RWPE2 (cell line): ENCODE measurements around the gene WRAP73.
"Not testable (repeated sequence)": the region's sequence is repeated elsewhere in the genome, so short reads cannot be mapped to it uniquely, and the experiment has no call there.

ENCODE experiments used
- ATAC-seq: fragments of 200-7000 bp; cut with Tn5 transposase; 3 replicates; pipeline ENCODE4 v1.9.1; 2021; ENCODE audit warnings: low read depth
- DNase-seq: peaks from one replicate; pipeline ENCODE4 v3.0.0-alpha.2; 2020; ENCODE audit warnings: low spot score
- H3K27ac ChIP-seq: fragments of 450-650 bp; 2 replicates; pipeline ENCODE4 v1.5.1; 2017; ENCODE audit warnings: mild to moderate bottlenecking; ENCODE audit not compliant: poor library complexity, severe bottlenecking
- H3K27me3 ChIP-seq: fragments of 250-450 bp; sonication (Bioruptor Pico); 2 replicates; pipeline ENCODE4 v1.5.1; 2021; ENCODE audit warnings: mild to moderate bottlenecking, moderate library complexity; ENCODE audit not compliant: insufficient read depth, poor library complexity, severe bottlenecking
- H3K36me3 ChIP-seq: fragments of 250-450 bp; sonication (Bioruptor Pico); 2 replicates; pipeline ENCODE4 v1.5.1; 2020; ENCODE audit warnings: low read depth, mild to moderate bottlenecking, moderate library complexity
- H3K4me1 ChIP-seq: fragments of 250-450 bp; sonication (Bioruptor Pico); 2 replicates; pipeline ENCODE4 v1.5.1; 2021; ENCODE audit warnings: mild to moderate bottlenecking, moderate library complexity; ENCODE audit not compliant: insufficient read depth, poor library complexity, severe bottlenecking
- H3K4me3 ChIP-seq: fragments of 250-450 bp; sonication (Bioruptor Pico); 2 replicates; pipeline ENCODE4 v1.5.1; 2021; ENCODE audit warnings: mild to moderate bottlenecking, moderate library complexity; ENCODE audit not compliant: severe bottlenecking
- H3K9me3 ChIP-seq: fragments of 250-450 bp; sonication (Bioruptor Pico); 2 replicates; pipeline ENCODE4 v1.5.1; 2021; ENCODE audit warnings: mild to moderate bottlenecking, moderate library complexity; ENCODE audit not compliant: severe bottlenecking
- CTCF ChIP-seq: fragments of 450-650 bp; IDR thresholded peaks from one replicate; pipeline ENCODE4 v1.5.1; 2017; ENCODE audit warnings: mild to moderate bottlenecking, moderate library complexity; ENCODE audit not compliant: poor library complexity, severe bottlenecking

The WRAP73 gene

DNA sequence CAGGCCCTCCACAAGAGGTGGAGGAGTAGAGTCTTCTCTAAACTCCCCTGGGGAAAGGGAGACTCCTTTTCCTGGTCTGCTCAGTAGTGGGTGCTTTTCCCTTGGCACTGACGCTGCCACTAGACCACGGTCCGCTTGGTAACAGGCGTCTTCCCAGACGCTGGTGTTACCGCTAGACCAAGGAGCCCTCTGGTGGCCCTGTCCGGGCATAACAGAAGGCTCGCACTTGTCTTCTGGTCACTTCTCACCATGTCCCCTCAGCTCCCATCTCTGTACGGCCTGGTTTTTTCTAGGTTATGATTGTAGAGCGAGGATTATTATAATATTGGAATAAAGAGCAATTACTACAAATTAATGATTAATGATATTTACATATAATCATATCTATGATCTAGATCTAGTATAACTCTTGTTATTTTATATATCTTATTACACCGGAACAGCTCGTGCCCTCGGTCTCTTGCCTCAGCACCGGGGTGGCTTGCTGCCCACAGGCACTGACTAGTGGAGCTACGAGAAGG, 28.7 kb downstream of the WRAP73 start:
- H3K4me3 ChIP-seq, H3K27ac ChIP-seq, H3K4me1 ChIP-seq, DNase-seq, H3K36me3 ChIP-seq, H3K9me3 ChIP-seq, ATAC-seq, H3K27me3 ChIP-seq: not testable (repeated sequence)
- peak; percentile 80 for TF ChIP-seq CTCF

DNA sequence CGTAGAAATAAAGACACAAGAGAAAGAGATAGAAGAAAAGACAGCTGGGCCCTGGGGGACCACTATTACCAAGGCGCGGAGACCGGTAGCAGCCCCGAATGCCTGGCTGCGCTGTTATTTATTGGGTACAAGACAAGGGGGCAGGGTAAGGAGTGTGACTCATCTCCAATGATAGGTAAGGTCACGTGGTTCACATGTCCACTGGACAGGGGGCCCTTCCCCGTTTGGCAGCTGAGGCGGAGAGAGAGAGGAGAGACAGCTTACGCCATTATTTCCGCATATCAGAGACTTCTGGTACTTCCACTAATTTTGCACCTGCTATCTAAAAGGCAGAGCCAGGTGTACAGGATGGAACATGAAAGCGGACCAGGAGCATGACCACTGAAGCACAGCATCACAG, 29.2 kb downstream of the WRAP73 start:
- Histone ChIP-seq H3K27me3 (no peaks in the 10 kb centered on the region), H3K4me1 (no peaks in the 10 kb centered on the region), H3K4me3 (no peak overlapping the region), H3K27ac (no peak overlapping the region), H3K36me3 (no peaks in the 10 kb centered on the region), H3K9me3 (no peaks in the 10 kb centered on the region)
- TF ChIP-seq CTCF: no peak
- no peak for DNase-seq
- ATAC-seq: no peak

DNA sequence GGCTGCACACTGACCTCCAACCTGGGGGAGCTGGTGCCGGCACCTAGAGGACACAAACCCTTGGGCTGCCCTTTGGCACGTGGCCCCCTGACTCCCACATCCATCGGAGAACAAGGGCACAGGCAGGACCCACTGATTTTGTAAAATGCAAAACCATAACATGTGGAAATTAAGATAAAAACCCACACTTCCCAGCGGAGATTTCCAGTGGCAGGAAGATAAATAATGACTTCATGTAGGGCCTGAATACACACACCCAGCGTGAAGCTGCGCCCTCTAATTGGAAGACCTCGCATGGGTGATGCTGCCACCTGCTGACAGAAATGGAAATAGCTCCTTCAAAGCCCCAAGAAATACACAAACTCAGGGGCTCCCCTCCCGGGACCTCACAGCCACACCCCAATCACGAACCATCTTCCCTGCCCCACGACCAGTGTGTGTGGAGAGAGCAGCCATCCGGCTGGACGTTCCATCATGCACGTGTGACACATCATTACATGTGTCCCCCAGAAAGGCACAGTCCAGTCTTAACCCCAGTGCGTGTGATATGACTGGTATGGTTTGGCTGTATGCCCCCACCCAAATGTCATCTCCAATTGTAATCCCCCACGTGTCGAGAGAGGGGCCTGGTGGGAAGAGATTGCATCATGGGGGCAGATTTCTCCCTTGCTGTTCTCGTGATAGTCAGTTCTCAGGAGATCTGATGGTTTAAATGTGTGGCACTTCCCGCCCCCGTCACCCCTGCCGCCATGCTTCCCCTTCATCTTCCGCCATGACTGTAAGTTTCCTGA, 30.8 kb downstream of the WRAP73 start:
- no peak for DNase-seq
- H3K27me3 ChIP-seq: no peaks in the 10 kb centered on the region
- H3K4me3 ChIP-seq: no peak overlapping the region
- H3K27ac ChIP-seq: no peak overlapping the region
- peak; percentile 75 for ATAC-seq
- no peaks in the 10 kb centered on the region for H3K9me3 ChIP-seq
- H3K36me3 ChIP-seq: no peaks in the 10 kb centered on the region
- no peaks in the 10 kb centered on the region for H3K4me1 ChIP-seq
- TF ChIP-seq CTCF: peak; percentile 84

DNA sequence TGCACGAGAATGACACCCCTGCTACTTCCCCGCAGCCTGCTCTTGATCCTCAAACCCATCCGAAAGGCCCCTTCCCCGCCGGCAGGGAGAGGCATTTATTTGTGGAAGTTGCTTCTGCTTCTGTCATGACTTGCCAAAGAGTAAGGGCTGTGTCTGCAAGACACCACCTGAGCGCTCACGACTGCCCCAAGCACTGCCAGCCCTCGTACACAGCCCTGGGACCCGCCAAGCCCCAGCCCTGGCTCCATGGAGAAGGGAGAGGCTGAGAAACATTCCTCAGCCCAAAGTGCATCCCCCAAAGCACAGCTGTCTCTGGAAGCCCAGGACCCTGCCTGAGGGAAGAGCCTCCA, 31.4 kb downstream of the WRAP73 start:
- no peaks in the 10 kb centered on the region for H3K36me3 ChIP-seq
- ATAC-seq (no peak), DNase-seq (no peak)
- no peak for TF ChIP-seq CTCF
- H3K4me1 ChIP-seq: peaks cover 3% of the 10 kb centered on the region
- no peaks in the 10 kb centered on the region for H3K9me3 ChIP-seq
- H3K4me3 ChIP-seq: no peak overlapping the region
- H3K27me3 ChIP-seq: no peaks in the 10 kb centered on the region
- no peak overlapping the region for H3K27ac ChIP-seq

DNA sequence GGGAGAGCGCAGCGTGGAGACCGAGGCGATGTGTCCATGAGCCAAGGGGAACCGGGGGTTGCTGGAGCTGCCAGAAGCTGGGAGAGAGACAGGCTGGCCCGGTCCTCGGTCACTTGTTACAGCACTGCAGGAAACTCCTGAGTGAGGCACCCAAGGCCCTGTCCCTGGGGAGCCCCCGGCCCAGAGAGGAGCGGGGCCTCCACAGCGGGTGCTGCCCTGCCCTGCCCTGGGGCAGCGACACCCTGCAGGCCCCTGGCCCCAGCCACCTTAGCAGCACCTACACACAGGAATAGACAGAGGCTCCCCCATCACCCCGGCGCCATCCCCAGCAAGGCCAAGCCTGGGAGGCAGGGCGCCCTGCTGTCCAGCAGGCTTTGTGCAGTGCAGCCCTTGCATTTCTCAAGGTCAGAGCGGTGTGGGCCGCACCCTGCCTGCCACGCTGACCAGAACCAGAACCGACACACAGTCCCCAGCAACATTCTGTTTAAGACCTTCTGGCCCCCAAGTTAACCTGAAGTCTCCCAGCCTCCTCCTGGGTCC, 32.0 kb downstream of the WRAP73 start:
- no peak for DNase-seq
- Histone ChIP-seq H3K4me1 (peaks cover 9% of the 10 kb centered on the region), H3K9me3 (no peaks in the 10 kb centered on the region), H3K4me3 (no peak overlapping the region), H3K27ac (no peak overlapping the region), H3K36me3 (no peaks in the 10 kb centered on the region), H3K27me3 (no peaks in the 10 kb centered on the region)
- ATAC-seq: no peak
- TF ChIP-seq CTCF: no peak
